MM.1S (cell line): ENCODE results near the gene PDCD1.

ENCODE experiments used
- EZH2 ChIP-seq: fragments of 300-600 bp; sonication (generic); optimal IDR thresholded peaks from 2 replicates; pipeline ENCODE3; 2017; ENCODE audit warnings: low read depth, mild to moderate bottlenecking, antibody characterized with exemption, low read length, mixed read lengths
- EZH2phosphoT487 ChIP-seq: fragments of 300-600 bp; sonication (generic); IDR thresholded peaks from 2 replicates; pipeline ENCODE4 v1.6.1; 2018; ENCODE audit warnings: antibody characterized with exemption, low read length
- TF ChIP-seq, protein P1 (sequence below): fragments of 300-600 bp; sonication (generic); IDR thresholded peaks from 2 replicates; pipeline ENCODE4 v1.5.1; 2016; ENCODE audit warnings: antibody characterized with exemption, low read length, mixed read lengths

DNA sequence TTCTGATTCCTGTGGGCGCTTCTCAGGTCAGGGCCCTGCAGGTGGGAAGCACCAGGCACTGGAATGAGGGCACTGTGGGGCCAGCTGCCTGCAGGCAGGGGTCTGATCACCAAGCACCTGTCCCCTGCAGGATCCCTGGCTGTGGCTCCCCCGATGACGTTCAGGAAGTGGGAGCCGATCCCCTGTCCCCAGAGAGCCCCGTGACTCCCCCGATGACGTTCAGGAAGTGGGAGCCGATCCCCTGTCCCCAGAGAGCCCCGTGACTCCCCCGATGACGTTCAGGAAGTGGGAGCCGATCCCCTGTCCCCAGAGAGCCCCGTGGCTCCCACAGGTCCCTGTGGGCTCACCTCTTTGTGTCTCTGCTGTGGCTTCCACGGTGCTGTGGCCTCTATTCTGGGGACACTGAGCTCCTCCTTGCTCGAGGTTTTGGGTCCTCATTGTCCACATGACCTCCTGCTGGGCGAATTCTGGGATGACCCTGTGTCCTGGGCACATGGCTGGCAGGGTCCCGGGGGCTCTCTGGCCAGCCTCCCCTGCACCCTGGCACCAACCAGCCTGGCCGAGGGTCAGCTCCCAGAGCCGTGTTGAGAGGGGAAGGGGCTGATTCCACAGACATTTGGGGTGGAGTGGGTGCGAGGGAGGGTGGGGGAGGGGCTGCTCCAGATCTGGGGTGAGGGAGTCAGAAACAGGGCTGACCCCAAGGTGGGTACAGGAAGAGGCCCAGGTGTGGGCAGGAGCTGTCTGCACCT is 44.9 kb downstream of the PDCD1 start:
- TF ChIP-seq, protein P1, sequence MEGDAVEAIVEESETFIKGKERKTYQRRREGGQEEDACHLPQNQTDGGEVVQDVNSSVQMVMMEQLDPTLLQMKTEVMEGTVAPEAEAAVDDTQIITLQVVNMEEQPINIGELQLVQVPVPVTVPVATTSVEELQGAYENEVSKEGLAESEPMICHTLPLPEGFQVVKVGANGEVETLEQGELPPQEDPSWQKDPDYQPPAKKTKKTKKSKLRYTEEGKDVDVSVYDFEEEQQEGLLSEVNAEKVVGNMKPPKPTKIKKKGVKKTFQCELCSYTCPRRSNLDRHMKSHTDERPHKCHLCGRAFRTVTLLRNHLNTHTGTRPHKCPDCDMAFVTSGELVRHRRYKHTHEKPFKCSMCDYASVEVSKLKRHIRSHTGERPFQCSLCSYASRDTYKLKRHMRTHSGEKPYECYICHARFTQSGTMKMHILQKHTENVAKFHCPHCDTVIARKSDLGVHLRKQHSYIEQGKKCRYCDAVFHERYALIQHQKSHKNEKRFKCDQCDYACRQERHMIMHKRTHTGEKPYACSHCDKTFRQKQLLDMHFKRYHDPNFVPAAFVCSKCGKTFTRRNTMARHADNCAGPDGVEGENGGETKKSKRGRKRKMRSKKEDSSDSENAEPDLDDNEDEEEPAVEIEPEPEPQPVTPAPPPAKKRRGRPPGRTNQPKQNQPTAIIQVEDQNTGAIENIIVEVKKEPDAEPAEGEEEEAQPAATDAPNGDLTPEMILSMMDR = no peak
- TF ChIP-seq EZH2phosphoT487 (no peak), EZH2 (no peak)
